Measurements from ENCODE around the gene OR52K2.

Gene OR52K2

GRCh38 chr11:4495487-4495886 is 46.4 kb downstream of the OR52K2 start:
- no peak for TF ChIP-seq CTCF (IDR thresholded peaks at IDR 0.05; ENCODE audit: borderline replicate concordance, insufficient read depth, low read depth, low read length)

GRCh38 chr11:4495986-4496385 is 46.9 kb downstream of the OR52K2 start:
- no peak overlapping the region for H3K4me3 ChIP-seq (ENCODE audit: low read depth, low read length)

More at GRCh38 chr11:4495487-4495886, 46.4 kb downstream of the OR52K2 start:
- no peak overlapping the region for H3K4me3 ChIP-seq (ENCODE audit: low read depth, low read length)

GRCh38 chr11:4496557-4497248 is 47.6 kb downstream of the OR52K2 start:
- no peak overlapping the region for H3K4me3 ChIP-seq (ENCODE audit: low read depth, low read length)
- TF ChIP-seq CTCF (IDR thresholded peaks at IDR 0.05; ENCODE audit: borderline replicate concordance, insufficient read depth, low read depth, low read length) = no peak

More at GRCh38 chr11:4495986-4496385, 46.9 kb downstream of the OR52K2 start:
- no peak for TF ChIP-seq CTCF (IDR thresholded peaks at IDR 0.05; ENCODE audit: borderline replicate concordance, insufficient read depth, low read depth, low read length)
